Astrocyte of the spinal cord (primary cell): Measurements from ENCODE around the gene SLC46A1.
A peak's percentile ranks its signal among the peaks of the same experiment; 100 is the strongest.

ENCODE experiments used
- DNase-seq: peaks from one replicate; pipeline ENCODE4 v3.0.0; 2011; ENCODE audit warnings: low read depth, low spot score
- H3K4me3 ChIP-seq: 2 replicates; pipeline ENCODE4 v1.5.1; 2011; ENCODE audit warnings: low read depth, mild to moderate bottlenecking, low read length, moderate library complexity
- CTCF ChIP-seq: IDR thresholded peaks from 2 replicates; pipeline ENCODE4 v1.5.1; 2012; ENCODE audit warnings: low read depth, mild to moderate bottlenecking, low read length, inconsistent platforms
- in situ Hi-C: cut with HindIII; loops from 2 replicates; pipeline ENCODE4 v1.10.0; 2017; ENCODE audit warnings: low sequenced_read_pairs

Gene SLC46A1

GRCh38 chr17:28363776-28364650 is 42.0 kb downstream of the SLC46A1 start:
- no peak for DNase-seq
- TF ChIP-seq CTCF = no peak
- in situ Hi-C loops = no loop called here
- H3K4me3 ChIP-seq = no peak overlapping the region

- TF ChIP-seq CTCF = no peak
- DNase-seq = no peak
- in situ Hi-C loops = no loop called here
- no peak overlapping the region for H3K4me3 ChIP-seq
Observed at GRCh38 chr17:28363186-28363585, 42.8 kb downstream of the SLC46A1 start.

GRCh38 chr17:28357901-28358197 is 48.2 kb downstream of the SLC46A1 start:
- peak overlapping the region; percentile 73 for H3K4me3 ChIP-seq
- DNase-seq = no peak
- TF ChIP-seq CTCF = no peak
- in situ Hi-C loops = no loop called here

GRCh38 chr17:28357061-28357900 is 48.7 kb downstream of the SLC46A1 start, which contains the start of gene POLDIP2:
POLDIP2 (minus strand) TSS chr17:28357527; CDS start chr17:28357448, 79 bp downstream.
- in situ Hi-C loops = no loop called here
- TF ChIP-seq CTCF = no peak
- peak; percentile 95 for DNase-seq
- peak within 1 kb of the TSS; percentile 73 for H3K4me3 ChIP-seq

- no peak overlapping the region for H3K4me3 ChIP-seq
- DNase-seq = no peak
- in situ Hi-C loops = no loop called here
- TF ChIP-seq CTCF = no peak
Observed at GRCh38 chr17:28350271-28350670, 55.7 kb downstream of the SLC46A1 start.

- no peak for TF ChIP-seq CTCF
- H3K4me3 ChIP-seq = no peak overlapping the region
- DNase-seq = no peak
- in situ Hi-C loops = no loop called here
Observed at GRCh38 chr17:28348979-28349378, 57.0 kb downstream of the SLC46A1 start.
